K562 (cell line): ENCODE data around the gene TMEM19. TPM values are rescaled to one million over a fixed set of nuclear protein-coding genes. Genes with fewer than 3 reads are reported as not detected.

Source experiments
- ATAC-seq: fragments of 200-7000 bp; cut with Tn5 transposase; 3 replicates; pipeline ENCODE4 v1.9.1; 2020; ENCODE audit warnings: moderate library complexity
- BruUV-seq: library from RNA; stranded (reverse); fragments of 400-500 nt; replicated peaks from 2 replicates; lab custom pipeline; 2021; lab: Mats Ljungman, UMichigan
- CTCF ChIA-PET: fragments of 300-600 bp; formaldehyde crosslinking; extraction: SDS; loops from one replicate; lab custom pipeline; 2021; ENCODE audit warnings: low intra/inter-chr PET ratio; lab: Yijun Ruan, JAX
- POLR2A ChIA-PET: fragments of 300-600, 350-650 bp; sonication (Branson Sonifier 250); formaldehyde crosslinking; extraction: SDS; loops from one replicate; lab custom pipeline; 2021; ENCODE audit warnings: antibody characterized with exemption, inconsistent platforms; lab: Yijun Ruan, JAX
- DNase-seq, 4 experiments: peaks; one replicate each; pipeline versions ENCODE4 v3.0.0 to v3.0.0-alpha.2; 2011 to 2018; ENCODE audit warnings: low spot score in 3 of 4, mixed read lengths in 3 of 4; ENCODE audit errors: extremely low read depth in 1 of 4
- FAIRE-seq: peaks from 2 replicates; lab custom pipeline; 2011; peaks lifted over from hg19 to GRCh38; lab: Jason Lieb, UNC
- H2AFZ ChIP-seq: 2 replicates; pipeline ENCODE4 v1.6.0; 2011; ENCODE audit warnings: low read depth, low read length, control low read depth, inconsistent platforms
- H3K27ac ChIP-seq: fragments of 200-600 bp; 3 replicates; pipeline ENCODE4 v1.8.0; 2011; ENCODE audit warnings: low read depth, mild to moderate bottlenecking, control low read depth, inconsistent platforms, low read length, moderate library complexity, mixed read lengths; ENCODE audit errors: extremely low read depth
- H3K27me3 ChIP-seq, 2 experiments: fragments of 300-600 bp in 1 of 2; 2 replicates in 1 of 2; 3 replicates in 1 of 2; pipeline versions ENCODE4 v1.6.0 to v1.8.0; 2011; ENCODE audit warnings: inconsistent platforms in 2 of 2, low read length in 2 of 2, mild to moderate bottlenecking in 1 of 2, mixed read lengths in 1 of 2, moderate library complexity in 1 of 2; ENCODE audit not compliant: control insufficient read depth in 2 of 2, insufficient read depth in 2 of 2
- H3K36me3 ChIP-seq: fragments of 300-600 bp; 3 replicates; pipeline ENCODE4 v1.8.0; 2011; ENCODE audit warnings: mild to moderate bottlenecking, low read length, inconsistent platforms; ENCODE audit not compliant: control insufficient read depth, insufficient read depth
- H3K4me1 ChIP-seq, 2 experiments: fragments of 200-600 bp in 1 of 2; replicated peaks in 1 of 2; 2 replicates in 1 of 2; 3 replicates in 1 of 2; pipeline versions ENCODE4 v1.5.1 to v1.8.0; 2011; ENCODE audit warnings: inconsistent platforms in 2 of 2, low read length in 2 of 2, mild to moderate bottlenecking in 1 of 2, mixed read lengths in 1 of 2, moderate library complexity in 1 of 2; ENCODE audit not compliant: control insufficient read depth in 2 of 2, insufficient read depth in 2 of 2
- H3K4me2 ChIP-seq: 2 replicates; pipeline ENCODE4 v1.6.1; 2011; ENCODE audit warnings: low read length, control low read depth, inconsistent platforms, mixed read lengths; ENCODE audit not compliant: insufficient read depth
- H3K4me3 ChIP-seq: fragments of 200-600 bp; sonication (generic), shearing (Covaris generic); 2 replicates; pipeline ENCODE4 v1.5.1; 2016; ENCODE audit warnings: control low read depth, inconsistent platforms
- H3K79me2 ChIP-seq: fragments of 200-600 bp; 3 replicates; pipeline ENCODE4 v1.8.0; 2011; ENCODE audit warnings: low read length, inconsistent platforms; ENCODE audit not compliant: control insufficient read depth, insufficient read depth
- H3K9ac ChIP-seq, 2 experiments: 2 replicates each; pipeline versions ENCODE4 v1.6.0 to v1.6.1; 2011; ENCODE audit warnings: low read depth in 2 of 2, low read length in 2 of 2, control low read depth in 1 of 2, inconsistent platforms in 1 of 2, mild to moderate bottlenecking in 1 of 2, mixed read lengths in 1 of 2; ENCODE audit not compliant: insufficient read depth in 1 of 2
- H3K9me1 ChIP-seq: one replicate; pipeline ENCODE4 v1.6.0; 2011; ENCODE audit warnings: inconsistent platforms, mild to moderate bottlenecking, low read length, moderate library complexity; ENCODE audit not compliant: control insufficient read depth, insufficient read depth
- H3K9me3 ChIP-seq: replicated peaks from 2 replicates; pipeline ENCODE4 v1.5.1; 2011; ENCODE audit warnings: low read depth, low read length, inconsistent platforms; ENCODE audit not compliant: control insufficient read depth, insufficient read depth
- H4K20me1 ChIP-seq: replicated peaks from 2 replicates; pipeline ENCODE4 v1.6.1; 2011; ENCODE audit warnings: low read length, inconsistent platforms, mixed read lengths; ENCODE audit not compliant: control insufficient read depth, insufficient read depth
- ATF7 ChIP-seq: fragments of 450-650 bp; IDR thresholded peaks from 2 replicates; pipeline ENCODE4 v1.7.1; 2014; ENCODE audit warnings: mild to moderate bottlenecking, moderate library complexity
- BACH1 ChIP-seq: fragments of 200-800 bp; sonication (Bioruptor generic); IDR thresholded peaks from 2 replicates; pipeline ENCODE4 v1.6.1; 2016; ENCODE audit warnings: missing genetic modification characterization, missing compliant biosample characterization
- DPF2 ChIP-seq: fragments of 450-650 bp; IDR thresholded peaks from 2 replicates; pipeline ENCODE4 v1.6.1; 2016
- ELK1 ChIP-seq: sonication (generic); formaldehyde crosslinking; IDR thresholded peaks from 2 replicates; pipeline ENCODE4 v1.8.1; 2022; ENCODE audit warnings: missing genetic modification reagents
- FOXM1 ChIP-seq, 2 experiments: fragments of 450-650 bp in 1 of 2; sonication (generic) in 1 of 2; formaldehyde crosslinking in 1 of 2; IDR thresholded peaks; 2 replicates each; pipeline versions ENCODE4 v1.6.1 to v1.9.0; 2017 to 2022; ENCODE audit warnings: low read depth in 2 of 2, mild to moderate bottlenecking in 2 of 2, missing genetic modification reagents in 1 of 2, moderate library complexity in 1 of 2
- HDAC2 ChIP-seq: fragments of 450-650 bp; IDR thresholded peaks from 2 replicates; pipeline ENCODE4 v1.6.1; 2016; ENCODE audit warnings: mild to moderate bottlenecking
- HNRNPK ChIP-seq: fragments of 200-400 bp; formaldehyde crosslinking; IDR thresholded peaks from one replicate; pipeline ENCODE4 v1.6.1; 2018; ENCODE audit warnings: mild to moderate bottlenecking, low read depth, low read length; ENCODE audit not compliant: poor library complexity, severe bottlenecking
- JUND ChIP-seq, 2 experiments: IDR thresholded peaks; 2 replicates in 1 of 2; 3 replicates in 1 of 2; pipeline ENCODE4 v1.6.1; 2011; ENCODE audit warnings: borderline replicate concordance in 2 of 2, low read depth in 2 of 2, low read length in 2 of 2, improper control_type of control experiment in 1 of 2, missing biosample characterization in 1 of 2, missing genetic modification characterization in 1 of 2, missing genetic modification reagents in 1 of 2
- KDM1A ChIP-seq, 2 experiments: fragments of 450-650 bp; IDR thresholded peaks; 2 replicates each; pipeline ENCODE4 v1.6.1; 2016; ENCODE audit warnings: mild to moderate bottlenecking in 2 of 2
- PBX2 ChIP-seq, 2 experiments: IDR thresholded peaks in 1 of 2; conservative IDR thresholded peaks in 1 of 2; 2 replicates each; pipeline ENCODE4 v1.6.1; 2016; ENCODE audit warnings: low read depth in 2 of 2, mild to moderate bottlenecking in 1 of 2, missing compliant biosample characterization in 1 of 2, missing genetic modification characterization in 1 of 2, moderate library complexity in 1 of 2
- SMARCE1 ChIP-seq: fragments of 450-650 bp; IDR thresholded peaks from 2 replicates; pipeline ENCODE4 v1.7.1; 2016; ENCODE audit warnings: mild to moderate bottlenecking
- TRIM24 ChIP-seq, 2 experiments: fragments of 450-650 bp; IDR thresholded peaks; 2 replicates each; pipeline ENCODE4 v1.6.1; 2016
- WGBS: fragments of 100-300 bp; shearing (Covaris generic); methylation state at CpG from one replicate; pipeline ENCODE4 v1.1.6; 2016; ENCODE audit warnings: low coverage, mixed read lengths; ENCODE audit not compliant: insufficient coverage; ENCODE audit errors: missing lambda C conversion rate; 5-methylcytosine and 5-hydroxymethylcytosine counted together
- in situ Hi-C: fragments of 300-500 bp; cut with MboI; formaldehyde crosslinking; loops from 4 replicates; pipeline ENCODE4 v1.15.0; 2018; ENCODE audit warnings: inconsistent platforms, mixed read lengths
- intact Hi-C: fragments of 100-400 bp; cut with micrococcal nuclease; formaldehyde crosslinking; loops from 2 replicates; pipeline ENCODE4 v1.14.2; 2022
- polyA plus RNA-seq, 8 experiments: library from polyadenylated mRNA; depleted of rRNA in 4 of 8; stranded (reverse) in 5 of 8; unstranded in 3 of 8; fragments of >200 nt; fragmentation: Nextera tagmentation in 2 of 8; fragmentation: Illumina TruSeq in 1 of 8; extraction: Ambion mirVana in 2 of 8; extraction: Trizol in 1 of 8; gene quantifications; 2 replicates each; pipeline versions ENCODE4 v1.2.1 to v1.2.3, GENCODE V29; 2011 to 2014; ENCODE audit warnings: inconsistent platforms in 1 of 8, missing spikeins in 1 of 8
- total RNA-seq, 7 experiments: library from RNA; depleted of rRNA in 6 of 7; stranded (reverse); fragments of >200 nt in 6 of 7; fragmentation: Illumina TruSeq in 2 of 7; extraction: Trizol in 2 of 7; gene quantifications; 2 replicates each; pipeline versions ENCODE4 v1.2.1 to v1.2.3, GENCODE V29; 2011 to 2021; ENCODE audit warnings: low replicate concordance in 1 of 7
- TF ChIP-seq, protein P1 (sequence below), 3 experiments: fragments of 200-800 bp in 1 of 3; fragments of 250-450 bp in 1 of 3; fragments of 450-650 bp in 1 of 3; sonication (Bioruptor Pico) in 1 of 3; sonication (Bioruptor generic) in 1 of 3; formaldehyde crosslinking in 1 of 3; IDR thresholded peaks; 2 replicates each; pipeline versions ENCODE4 v1.6.1 to v1.8.0; 2016 to 2022; ENCODE audit warnings: mild to moderate bottlenecking in 2 of 3, missing genetic modification characterization in 2 of 3, missing compliant biosample characterization in 1 of 3, moderate library complexity in 1 of 3

The TMEM19 gene
- total and polyA plus RNA-seq, 9 of the 15 experiments (the other 6 are each of a cell fraction or from before 2014, with no cell fraction given) = 8.2 to 24.2 (median 17.2) TPM

DNA sequence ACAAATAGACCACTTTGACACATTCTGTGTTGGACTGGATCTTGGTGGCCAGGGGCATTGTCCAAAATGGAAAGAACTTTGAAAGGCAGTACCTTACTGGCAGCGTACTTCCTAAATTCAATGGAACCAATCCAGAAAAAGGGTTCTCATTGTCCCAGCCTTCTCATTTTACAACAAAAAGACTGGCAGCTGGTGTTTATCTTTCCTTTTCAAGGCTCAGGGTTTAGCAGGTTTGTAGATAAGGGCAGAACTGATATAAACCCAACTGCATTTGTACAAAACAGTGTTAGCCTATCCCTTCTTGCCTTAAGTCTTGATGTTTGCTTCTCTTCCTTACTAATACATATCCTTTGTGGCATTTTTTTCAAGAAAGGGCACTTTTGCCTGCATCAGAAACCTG, 14.1 kb upstream of the TMEM19 start:
- H3K4me1 ChIP-seq = peaks cover 0 to 27% of the 10 kb centered on the region in 2 experiments; a peak in 2 of 5 replicates
- peaks cover 7% of the 10 kb centered on the region; the same call in 1 of the 3 replicates for H3K79me2 ChIP-seq
- no peak overlapping the region for H3K4me3 ChIP-seq
- peak overlapping the region; percentile 59 for H3K4me2 ChIP-seq
- no peaks in the 10 kb centered on the region for H3K9me1 ChIP-seq
- POLR2A ChIA-PET = interaction anchor here (0.9 to 1.1 kb wide), 2 partner anchors 8 to 14 kb away, joined by 3 to 9 read pairs; partner anchors contain the start of genes THAP2, TMEM19 and ZFC3H1
- peak overlapping the region; percentile 65 for H3K27ac ChIP-seq
- BruUV-seq = no TSS peak
- DNase-seq (peak in 2 of 4 experiments; percentile 47 to 66), FAIRE-seq (peak; percentile 48), ATAC-seq (peak; percentile 61)
- no peaks in the 10 kb centered on the region for H3K27me3 ChIP-seq
- H3K9me3 ChIP-seq = no peaks in the 10 kb centered on the region
- CTCF ChIA-PET = no interaction called here
- intact Hi-C loops (no loop called here), in situ Hi-C loops (no loop called here)
- WGBS = 8% methylated on average over 1 of the region's 1 CpG
- peak overlapping the region in 1 of 2 experiments; percentile 38; a peak in 2 of 4 replicates for H3K9ac ChIP-seq
- no peaks in the 10 kb centered on the region for H3K36me3 ChIP-seq
- no peaks in the 10 kb centered on the region for H4K20me1 ChIP-seq
- peak overlapping the region; percentile 69 for H2AFZ ChIP-seq
- TF ChIP-seq HDAC2 (peak; percentile 58; the same call in 1 of the 2 replicates), DPF2 (peak; percentile 86), KDM1A (IDR thresholded peaks at IDR 0.05) (peak in 1 of 2 experiments; percentile 38; a peak in 1 of 4 replicates), ELK1 (CRISPR knock-in tag) (no peak), ATF7 (peak; percentile 15; the same call in 1 of the 2 replicates), PBX2 (CRISPR knock-in tag; IDR thresholded peaks at IDR 0.05; ENCODE audit: low read depth) (no peak), PBX2 (tag; conservative IDR thresholded peaks at IDR 0.05; ENCODE audit: low read depth) (peak; percentile 27; the same call in 1 of the 2 replicates), SMARCE1 (peak; percentile 58), FOXM1 (IDR thresholded peaks at IDR 0.05; ENCODE audit: low read depth) (peak; percentile 52; the same call in 1 of the 2 replicates), FOXM1 (CRISPR knock-in tag; IDR thresholded peaks at IDR 0.05; ENCODE audit: low read depth) (no peak), BACH1 (tag) (no peak), JUND (IDR thresholded peaks at IDR 0.05; ENCODE audit: borderline replicate concordance, low read depth, low read length) (no peak), JUND (tag; IDR thresholded peaks at IDR 0.05; ENCODE audit: borderline replicate concordance, low read depth, low read length) (peak; percentile 4; the same call in 1 of the 3 replicates), TRIM24 (IDR thresholded peaks at IDR 0.05) (peak in 1 of 2 experiments; percentile 56; a peak in 2 of 4 replicates), HNRNPK (no peak)
- TF ChIP-seq, protein P1, sequence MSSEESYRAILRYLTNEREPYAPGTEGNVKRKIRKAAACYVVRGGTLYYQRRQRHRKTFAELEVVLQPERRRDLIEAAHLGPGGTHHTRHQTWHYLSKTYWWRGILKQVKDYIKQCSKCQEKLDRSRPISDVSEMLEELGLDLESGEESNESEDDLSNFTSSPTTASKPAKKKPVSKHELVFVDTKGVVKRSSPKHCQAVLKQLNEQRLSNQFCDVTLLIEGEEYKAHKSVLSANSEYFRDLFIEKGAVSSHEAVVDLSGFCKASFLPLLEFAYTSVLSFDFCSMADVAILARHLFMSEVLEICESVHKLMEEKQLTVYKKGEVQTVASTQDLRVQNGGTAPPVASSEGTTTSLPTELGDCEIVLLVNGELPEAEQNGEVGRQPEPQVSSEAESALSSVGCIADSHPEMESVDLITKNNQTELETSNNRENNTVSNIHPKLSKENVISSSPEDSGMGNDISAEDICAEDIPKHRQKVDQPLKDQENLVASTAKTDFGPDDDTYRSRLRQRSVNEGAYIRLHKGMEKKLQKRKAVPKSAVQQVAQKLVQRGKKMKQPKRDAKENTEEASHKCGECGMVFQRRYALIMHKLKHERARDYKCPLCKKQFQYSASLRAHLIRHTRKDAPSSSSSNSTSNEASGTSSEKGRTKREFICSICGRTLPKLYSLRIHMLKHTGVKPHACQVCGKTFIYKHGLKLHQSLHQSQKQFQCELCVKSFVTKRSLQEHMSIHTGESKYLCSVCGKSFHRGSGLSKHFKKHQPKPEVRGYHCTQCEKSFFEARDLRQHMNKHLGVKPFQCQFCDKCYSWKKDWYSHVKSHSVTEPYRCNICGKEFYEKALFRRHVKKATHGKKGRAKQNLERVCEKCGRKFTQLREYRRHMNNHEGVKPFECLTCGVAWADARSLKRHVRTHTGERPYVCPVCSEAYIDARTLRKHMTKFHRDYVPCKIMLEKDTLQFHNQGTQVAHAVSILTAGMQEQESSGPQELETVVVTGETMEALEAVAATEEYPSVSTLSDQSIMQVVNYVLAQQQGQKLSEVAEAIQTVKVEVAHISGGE (CRISPR knock-in tag; IDR thresholded peaks at IDR 0.05) = 0 out of 6 replicates have a peak, but pooled peaks of 1 of the 3 experiments have one; percentile 38
